Neural crest cell (in vitro differentiated cells): ENCODE results near the gene PLEKHJ1. TPM values are rescaled to one million over a fixed set of nuclear protein-coding genes. Genes with fewer than 3 reads are reported as not detected.

Experiments used
- DNase-seq: peaks from one replicate; pipeline ENCODE4 v3.0.0; 2021; ENCODE audit warnings: low read depth, mixed read lengths, low spot score
- H3K27ac Mint-ChIP-seq: one replicate; pipeline ENCODE4 v1.8.0; 2021; ENCODE audit warnings: mild to moderate bottlenecking, mixed read lengths; ENCODE audit not compliant: unreplicated experiment
- H3K27me3 Mint-ChIP-seq: 2 replicates; pipeline ENCODE4 v1.8.0; 2021; ENCODE audit warnings: low read depth, mild to moderate bottlenecking, mixed read lengths
- H3K36me3 Mint-ChIP-seq: 2 replicates; pipeline ENCODE4 v1.8.0; 2021; ENCODE audit warnings: low read depth, mild to moderate bottlenecking, mixed read lengths
- H3K4me1 Mint-ChIP-seq: 2 replicates; pipeline ENCODE4 v1.8.0; 2021; ENCODE audit warnings: mixed read lengths
- H3K4me3 Mint-ChIP-seq: one replicate; pipeline ENCODE4 v1.8.0; 2021; ENCODE audit warnings: mild to moderate bottlenecking, mixed read lengths
- H3K9me3 Mint-ChIP-seq: 2 replicates; pipeline ENCODE4 v1.8.0; 2021; ENCODE audit warnings: mixed read lengths
- CTCF ChIP-seq: fragments of 200-600 bp; sonication (generic); conservative IDR thresholded peaks from 2 replicates; pipeline ENCODE4 v1.5.0; 2021; ENCODE audit warnings: antibody characterized with exemption, mild to moderate bottlenecking
- total RNA-seq: library from RNA; stranded (reverse); gene quantifications from 2 replicates; pipeline ENCODE4 v1.2.1, GENCODE V29; 2021

The PLEKHJ1 gene
- total RNA-seq, 1 donor from 2014 or later = 137 TPM

GRCh38 chr19:2236064-2236313, 140 bp downstream of the PLEKHJ1 start:
- H3K36me3 Mint-ChIP-seq = peaks cover 15% of the 10 kb centered on the region
- no peak for DNase-seq
- peak overlapping the region; percentile 97 for H3K4me3 Mint-ChIP-seq

GRCh38 chr19:2235381-2236063, 607 bp downstream of the PLEKHJ1 start:
- H3K9me3 Mint-ChIP-seq = no peaks in the 10 kb centered on the region
- no peak for DNase-seq
- H3K36me3 Mint-ChIP-seq = peaks cover 15% of the 10 kb centered on the region
- TF ChIP-seq CTCF = no peak
- peak overlapping the region; percentile 78 for H3K27ac Mint-ChIP-seq
- H3K27me3 Mint-ChIP-seq = peaks cover 15% of the 10 kb centered on the region
- H3K4me1 Mint-ChIP-seq = peaks cover 50% of the 10 kb centered on the region
- peak overlapping the region; percentile 95 for H3K4me3 Mint-ChIP-seq

More at GRCh38 chr19:2236064-2236313, 140 bp downstream of the PLEKHJ1 start:
- Mint-ChIP-seq H3K4me1 (peaks cover 55% of the 10 kb centered on the region), H3K27me3 (peaks cover 15% of the 10 kb centered on the region), H3K27ac (no peak overlapping the region), H3K9me3 (no peaks in the 10 kb centered on the region)
- no peak for TF ChIP-seq CTCF

- DNase-seq = no peak
- Mint-ChIP-seq H3K36me3 (peaks cover 15% of the 10 kb centered on the region), H3K27ac (peak overlapping the region; percentile 78), H3K4me1 (peaks cover 46% of the 10 kb centered on the region), H3K27me3 (peaks cover 15% of the 10 kb centered on the region), H3K9me3 (no peaks in the 10 kb centered on the region), H3K4me3 (peak overlapping the region; percentile 95)
- TF ChIP-seq CTCF = no peak
Measured at GRCh38 chr19:2234996-2235380, 1.1 kb downstream of the PLEKHJ1 start.

GRCh38 chr19:2233601-2234280, 2.4 kb downstream of the PLEKHJ1 start:
- Mint-ChIP-seq H3K27ac (peak overlapping the region; percentile 50), H3K9me3 (no peaks in the 10 kb centered on the region), H3K4me3 (peak overlapping the region; percentile 95), H3K36me3 (peaks cover 18% of the 10 kb centered on the region), H3K4me1 (peaks cover 34% of the 10 kb centered on the region), H3K27me3 (peaks cover 17% of the 10 kb centered on the region)
- TF ChIP-seq CTCF = no peak
- DNase-seq = no peak

- peaks cover 22% of the 10 kb centered on the region for H3K4me1 Mint-ChIP-seq
- H3K36me3 Mint-ChIP-seq = peaks cover 13% of the 10 kb centered on the region
- peaks cover 17% of the 10 kb centered on the region for H3K27me3 Mint-ChIP-seq
- no peaks in the 10 kb centered on the region for H3K9me3 Mint-ChIP-seq
- no peak for DNase-seq
- peak overlapping the region; percentile 83 for H3K4me3 Mint-ChIP-seq
- H3K27ac Mint-ChIP-seq = peak overlapping the region; percentile 27
- no peak for TF ChIP-seq CTCF
Measured at GRCh38 chr19:2232286-2233151, 3.6 kb downstream of the PLEKHJ1 start.
